ENCODE measurements around the gene ENTR1.

Gene ENTR1

GRCh38 chr9:136376457-136376856 lies 34.0 kb downstream of the ENTR1 start:
- DNase-seq (ENCODE audit: low read depth): no peak

DNA sequence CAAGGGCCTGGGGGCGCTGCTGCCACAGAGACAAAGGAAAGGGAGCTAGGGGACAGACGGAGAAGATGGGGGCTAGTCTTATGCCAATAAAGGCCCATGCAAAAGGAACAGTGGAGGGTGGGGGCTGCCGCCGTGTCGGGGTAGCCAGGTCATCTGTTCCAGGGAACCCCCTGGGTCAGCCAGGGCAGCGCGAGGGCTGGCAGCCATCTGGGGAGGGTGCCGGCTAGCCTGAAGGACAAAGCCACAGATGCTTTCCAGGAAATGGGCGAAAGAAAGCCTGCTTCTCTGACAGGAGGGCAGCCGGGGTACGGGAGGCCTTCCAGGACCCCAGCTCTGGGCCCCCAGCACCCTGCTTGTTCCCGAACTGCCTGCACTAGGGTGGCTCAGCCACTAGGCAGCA lies 35.3 kb downstream of the ENTR1 start:
- no peak for DNase-seq (ENCODE audit: low read depth)

DNA sequence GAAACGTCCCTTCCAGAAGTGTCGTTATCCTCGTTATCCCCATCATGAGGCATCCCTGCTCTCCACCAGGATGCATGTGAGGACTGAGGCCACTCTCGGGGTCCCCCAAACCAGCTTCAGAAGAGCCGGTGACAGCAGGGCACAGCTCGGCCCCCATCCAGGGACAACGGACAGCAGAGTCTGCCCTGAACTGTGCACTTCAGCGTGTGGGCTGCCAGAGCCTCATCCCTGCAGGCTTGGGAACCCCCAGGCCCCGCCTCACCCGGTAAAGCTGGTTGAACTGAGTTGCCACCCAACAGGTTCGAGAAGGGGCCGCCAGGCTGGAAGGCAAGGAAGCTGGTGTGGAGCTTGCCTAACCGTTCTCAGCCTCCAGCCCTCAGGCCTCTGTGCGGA lies 36.2 kb downstream of the ENTR1 start:
- DNase-seq (ENCODE audit: low read depth): no peak

- DNase-seq (ENCODE audit: low read depth): no peak
These were observed 36.9 kb downstream of the ENTR1 start, which contains the start of gene CARD9 for GRCh38 chr9:136373300-136374182. Gene CARD9 (minus strand): TSS chr9:136373669. CDS start chr9:136372078, 1,591 bp downstream.

- no peak for DNase-seq (ENCODE audit: low read depth)
These were observed 37.7 kb downstream of the ENTR1 start for GRCh38 chr9:136372561-136373299.

GRCh38 chr9:136372006-136372405 lies 38.4 kb downstream of the ENTR1 start:
- DNase-seq (ENCODE audit: low read depth): no peak

GRCh38 chr9:136371533-136371880 lies 38.9 kb downstream of the ENTR1 start:
- DNase-seq (ENCODE audit: low read depth): no peak

DNA sequence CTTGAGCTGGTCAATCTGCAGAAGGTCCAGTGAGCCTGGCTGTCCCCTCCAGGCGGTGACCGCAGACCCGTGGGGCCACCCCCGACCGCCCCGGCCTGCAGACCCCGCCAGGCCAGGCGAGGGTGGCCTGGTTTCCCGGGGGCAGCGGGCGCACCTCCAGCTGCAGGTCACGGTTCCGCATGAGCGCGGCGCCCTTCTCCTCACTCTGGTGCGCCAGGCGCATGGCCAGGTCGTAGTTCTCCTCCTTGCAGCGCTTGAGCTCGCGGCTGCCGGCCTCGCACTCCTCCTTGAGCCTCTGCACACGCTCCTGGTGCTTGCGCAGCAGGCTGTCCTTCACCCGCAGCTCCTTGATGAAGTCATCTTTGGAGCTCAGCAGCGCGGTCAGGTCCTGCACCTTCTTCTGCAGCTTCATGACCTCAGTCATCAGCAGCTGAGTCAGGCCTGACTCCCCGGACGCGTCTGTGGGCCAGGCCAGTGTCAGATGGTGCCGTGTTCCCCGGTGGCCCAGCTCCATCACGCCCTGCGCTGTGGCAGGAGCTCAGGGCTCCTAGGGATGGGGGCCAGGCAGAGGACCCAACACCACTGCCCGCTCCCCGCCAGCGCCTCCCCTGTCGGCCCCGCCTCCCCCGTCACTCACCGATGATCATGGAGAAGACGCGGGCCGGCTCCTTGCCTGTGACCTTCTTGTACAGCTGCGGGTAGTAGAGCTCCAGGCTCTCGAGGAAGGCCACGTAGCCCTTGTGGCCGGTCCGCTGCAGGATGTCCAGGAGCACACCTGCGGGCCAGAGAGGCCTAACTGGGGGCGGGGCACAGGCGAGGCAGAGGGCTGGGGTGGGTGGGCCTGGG lies 39.5 kb downstream of the ENTR1 start:
- DNase-seq (ENCODE audit: low read depth): no peak

GRCh38 chr9:136370037-136370436 lies 40.4 kb downstream of the ENTR1 start:
- DNase-seq (ENCODE audit: low read depth): no peak

- no peak for DNase-seq (ENCODE audit: low read depth)
These were observed 42.2 kb downstream of the ENTR1 start for GRCh38 chr9:136368190-136368589.

- no peak for DNase-seq (ENCODE audit: low read depth)
These were observed 42.9 kb downstream of the ENTR1 start for GRCh38 chr9:136367296-136368145.

- no peak for DNase-seq (ENCODE audit: low read depth)
These were observed 43.6 kb downstream of the ENTR1 start for GRCh38 chr9:136366826-136367225.

DNA sequence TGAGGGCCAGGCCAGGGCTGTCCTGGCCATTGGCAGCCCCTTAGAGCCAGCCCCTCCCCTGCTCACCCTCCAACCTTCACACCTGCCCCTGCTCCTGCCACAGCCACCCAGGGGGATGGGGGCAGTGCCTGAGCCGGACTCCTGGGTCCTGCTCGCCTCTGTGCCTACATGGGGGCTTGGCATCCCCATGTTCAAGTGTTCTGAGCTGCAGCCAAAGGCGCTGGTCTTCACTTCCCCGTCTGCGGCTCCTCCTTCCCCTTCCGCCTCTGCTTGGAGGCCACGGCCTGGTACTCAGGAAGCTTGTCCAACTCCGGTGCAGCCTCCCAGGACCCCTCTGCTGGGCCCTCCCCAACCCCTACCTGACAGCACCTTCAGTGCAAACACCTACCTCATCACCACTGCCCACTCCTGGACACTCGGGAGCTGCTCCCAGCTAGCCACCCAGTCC lies 44.6 kb downstream of the ENTR1 start:
- DNase-seq (ENCODE audit: low read depth): no peak

DNA sequence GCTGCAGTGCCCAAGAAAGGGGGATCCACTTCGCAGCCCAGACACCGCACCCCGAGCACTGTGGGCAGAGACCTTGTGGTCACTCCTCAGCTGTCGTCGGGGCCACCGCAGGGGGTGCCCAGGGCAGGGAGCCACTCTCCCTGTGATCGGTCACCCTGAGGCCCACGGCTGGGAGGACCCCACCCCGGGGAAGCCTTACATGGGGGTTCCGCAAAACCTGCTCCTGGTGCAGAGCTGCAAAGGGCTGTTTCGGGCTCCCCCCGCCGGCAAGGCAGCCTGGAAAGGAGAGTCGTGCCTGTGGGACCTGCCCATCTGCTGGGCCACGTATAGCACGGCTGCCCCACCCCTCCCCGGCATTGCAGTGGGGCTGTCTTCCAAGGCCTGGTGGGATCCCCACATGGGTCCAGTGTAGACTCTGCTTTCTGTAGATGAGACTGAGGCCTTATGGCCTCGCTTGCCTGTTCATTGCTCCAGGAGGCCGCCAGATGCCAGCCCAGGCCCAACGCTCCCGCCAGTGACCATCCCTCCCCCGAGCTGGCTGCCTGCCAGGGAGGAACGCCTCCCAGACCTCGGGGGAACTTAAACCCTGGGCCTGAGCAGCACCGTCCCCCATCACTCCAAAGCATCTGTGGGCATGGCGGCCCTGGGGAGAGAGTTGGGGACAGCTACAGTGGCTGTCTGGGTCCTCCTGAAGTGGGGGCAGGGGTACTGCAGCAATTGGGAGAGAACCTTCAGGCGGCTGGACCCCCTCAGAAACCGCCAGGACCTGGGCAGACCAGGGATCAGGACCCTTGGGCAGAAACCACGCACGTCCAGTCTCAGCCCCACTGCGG lies 45.3 kb downstream of the ENTR1 start:
- DNase-seq (ENCODE audit: low read depth): no peak

GRCh38 chr9:136363949-136364748 lies 46.3 kb downstream of the ENTR1 start:
- DNase-seq (ENCODE audit: low read depth): no peak

DNA sequence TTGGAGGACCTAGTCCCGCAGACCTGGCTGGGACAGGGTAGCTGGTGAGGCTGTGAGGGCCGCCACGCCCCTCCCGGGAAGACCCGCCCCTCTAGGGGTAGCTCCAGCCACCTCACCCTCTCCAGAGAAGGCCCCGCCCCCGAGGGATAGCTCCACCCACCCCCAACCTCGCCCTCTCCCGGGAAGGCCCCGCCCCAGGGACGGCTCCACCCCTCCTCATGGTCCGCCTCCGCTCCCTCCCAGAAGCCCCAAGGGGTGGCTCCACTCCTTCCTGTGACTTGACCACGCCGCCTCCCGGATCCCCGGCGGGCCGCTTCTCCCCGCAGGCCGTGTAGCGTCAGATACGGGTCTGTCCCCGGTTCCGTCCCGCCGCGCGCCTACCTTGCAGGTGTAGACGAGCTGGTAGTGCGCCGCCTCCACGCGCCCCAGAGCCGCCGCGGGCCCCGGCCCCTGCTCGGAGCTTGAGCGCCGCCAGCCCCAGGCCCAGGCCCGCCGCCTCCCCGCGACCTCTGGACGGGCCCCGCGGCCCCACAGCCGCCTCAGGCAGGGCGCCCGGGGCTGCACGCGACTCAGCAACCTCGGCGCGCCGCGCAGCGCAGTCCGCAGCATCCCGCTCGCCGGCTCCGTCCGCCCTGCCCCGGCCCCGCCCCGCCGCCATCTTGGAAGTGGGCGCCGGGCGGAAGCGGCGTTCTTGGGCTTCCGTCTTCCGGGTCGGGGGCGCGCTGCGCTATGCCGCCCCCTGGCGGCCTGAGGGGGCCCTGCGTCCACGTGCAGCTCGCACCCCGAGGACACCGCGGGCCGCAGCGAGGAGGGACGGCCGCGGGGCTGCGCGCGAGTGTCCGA lies 47.1 kb downstream of the ENTR1 start, which contains the start of gene DNLZ:
TSS of gene DNLZ (minus strand) at position 639 of the 843 bp plus-strand sequence. CDS start at position 609, 30 bp downstream.
- peak; percentile 91 for DNase-seq (ENCODE audit: low read depth)

GRCh38 chr9:136362450-136362784 lies 48.0 kb downstream of the ENTR1 start:
- DNase-seq (ENCODE audit: low read depth): no peak

DNA sequence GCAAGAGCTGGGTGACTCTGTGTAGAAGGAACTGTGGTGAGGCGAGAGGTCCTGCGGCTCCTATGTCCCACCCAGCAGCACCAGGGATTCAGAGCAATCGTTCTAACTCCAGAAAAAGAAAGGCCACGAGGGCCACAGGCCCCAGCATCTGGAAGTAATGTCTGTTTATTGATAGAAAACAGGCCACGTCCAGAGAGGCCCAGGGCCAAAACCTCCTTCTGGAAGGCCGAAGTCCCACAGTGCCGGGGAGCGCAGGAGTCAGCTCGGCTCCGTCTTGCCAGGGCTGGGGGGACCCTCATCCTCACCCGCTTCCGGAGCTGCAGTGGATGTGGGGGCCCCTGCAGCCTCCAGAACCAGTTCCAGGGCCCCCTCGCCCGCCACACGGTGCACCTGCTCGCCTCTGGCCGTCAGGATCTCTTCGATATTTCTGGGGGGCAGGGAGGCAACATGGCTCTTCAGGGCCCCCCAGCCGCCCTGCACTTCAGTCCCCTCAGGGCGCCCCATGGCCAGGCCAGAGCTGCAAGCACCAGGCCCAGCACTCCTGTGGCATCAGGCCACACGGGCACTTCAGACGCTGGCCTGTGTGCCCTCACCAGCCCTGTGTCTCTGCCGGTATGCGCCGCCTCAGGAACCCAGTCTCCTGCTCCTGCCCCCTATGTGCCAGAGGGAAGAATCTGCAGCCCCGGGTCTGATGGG lies 48.5 kb downstream of the ENTR1 start:
- DNase-seq (ENCODE audit: low read depth): no peak

Measured in stimulated activated CD8-positive, alpha-beta memory T cell treated with anti-CD3 and anti-CD28 coated beads, Interleukin-15, amount 100 ng/mL, for 1 hour (primary cell).